Measurements from ENCODE around the gene MFAP2.
"Not testable (repeated sequence)": the region's sequence is repeated elsewhere in the genome, so short reads cannot be mapped to it uniquely, and the experiment has no call there.

Gene MFAP2

DNA sequence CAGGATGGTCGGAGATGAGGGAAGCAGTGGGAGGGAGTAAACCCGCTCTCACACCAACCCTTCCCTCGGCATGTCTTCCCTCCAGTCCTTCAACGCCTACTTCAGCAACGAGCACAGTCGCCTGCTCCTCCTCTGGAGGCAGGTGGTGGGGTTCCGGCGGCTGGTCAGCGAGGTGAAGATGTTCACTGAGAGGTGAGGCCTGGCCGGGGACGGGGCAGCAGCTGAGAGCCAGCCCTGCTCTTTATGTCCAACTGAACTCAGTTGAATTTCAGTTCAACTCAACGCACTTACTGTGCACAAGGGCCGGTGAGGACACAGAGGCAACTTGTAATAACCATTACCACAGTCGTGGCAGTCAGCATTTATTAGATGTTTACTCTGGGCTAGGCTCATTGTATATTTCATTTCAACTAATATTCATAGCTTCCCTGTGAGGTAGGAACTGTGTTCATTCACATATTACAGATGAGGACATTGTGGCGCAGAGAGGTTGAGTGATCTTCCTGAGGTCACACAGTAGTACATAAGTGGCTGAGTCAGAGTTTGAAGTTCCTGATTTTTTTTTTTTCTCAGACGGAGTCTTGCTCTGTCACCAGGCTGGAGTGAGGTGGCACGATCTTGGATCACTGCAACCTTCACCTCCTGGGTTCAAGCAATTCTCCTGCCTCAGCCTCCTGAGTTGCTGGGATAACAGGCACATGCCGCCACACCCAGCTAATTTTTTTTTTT lies 49.0 kb downstream of the MFAP2 start:
- DNase-seq (ENCODE audit: low read depth in 4 of 4, low spot score in 1 of 4): not testable (repeated sequence)

DNA sequence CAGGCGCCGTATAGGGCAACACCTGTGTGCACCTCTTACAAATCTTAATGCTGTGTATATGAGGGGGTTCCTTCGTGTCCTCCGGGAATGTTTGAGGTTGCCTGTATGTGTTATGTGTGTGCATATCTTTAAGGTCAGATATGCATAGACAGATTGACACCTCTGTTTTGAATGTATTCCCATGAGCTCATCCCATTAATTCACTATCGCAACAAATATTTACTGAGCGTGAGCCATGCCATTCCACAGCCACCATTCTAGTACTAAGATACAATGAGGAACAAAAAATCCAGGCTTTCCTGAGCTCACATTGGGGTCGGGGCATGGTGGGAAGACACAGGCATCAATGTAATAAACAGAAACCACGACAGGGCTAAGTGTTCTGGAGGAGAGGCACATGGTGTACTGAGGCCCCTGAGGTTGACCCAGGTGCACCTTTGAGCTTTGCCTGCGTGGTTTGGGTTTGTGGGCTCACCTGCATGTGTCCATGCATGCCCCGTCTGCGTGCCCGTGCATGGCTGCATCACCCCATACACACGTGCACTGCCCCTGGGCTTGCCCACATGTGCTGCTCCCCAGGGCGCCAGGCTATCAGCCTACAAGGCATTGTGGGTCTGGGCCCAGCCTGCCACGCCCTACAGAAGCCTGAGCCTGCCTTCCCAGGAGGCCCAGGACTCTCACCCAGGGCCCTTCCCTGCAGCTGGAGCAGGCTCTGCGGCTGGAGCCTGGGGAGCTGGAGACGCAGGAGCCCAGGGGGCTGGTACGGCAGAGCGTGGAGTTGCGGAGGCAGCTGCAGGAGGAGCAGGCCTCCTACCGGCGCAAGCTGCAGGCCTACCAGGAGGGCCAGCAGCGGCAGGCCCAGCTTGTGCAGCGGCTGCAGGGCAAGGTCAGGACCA lies 51.0 kb downstream of the MFAP2 start:
- not testable (repeated sequence) for DNase-seq (ENCODE audit: low read depth in 4 of 4, low spot score in 1 of 4)

DNA sequence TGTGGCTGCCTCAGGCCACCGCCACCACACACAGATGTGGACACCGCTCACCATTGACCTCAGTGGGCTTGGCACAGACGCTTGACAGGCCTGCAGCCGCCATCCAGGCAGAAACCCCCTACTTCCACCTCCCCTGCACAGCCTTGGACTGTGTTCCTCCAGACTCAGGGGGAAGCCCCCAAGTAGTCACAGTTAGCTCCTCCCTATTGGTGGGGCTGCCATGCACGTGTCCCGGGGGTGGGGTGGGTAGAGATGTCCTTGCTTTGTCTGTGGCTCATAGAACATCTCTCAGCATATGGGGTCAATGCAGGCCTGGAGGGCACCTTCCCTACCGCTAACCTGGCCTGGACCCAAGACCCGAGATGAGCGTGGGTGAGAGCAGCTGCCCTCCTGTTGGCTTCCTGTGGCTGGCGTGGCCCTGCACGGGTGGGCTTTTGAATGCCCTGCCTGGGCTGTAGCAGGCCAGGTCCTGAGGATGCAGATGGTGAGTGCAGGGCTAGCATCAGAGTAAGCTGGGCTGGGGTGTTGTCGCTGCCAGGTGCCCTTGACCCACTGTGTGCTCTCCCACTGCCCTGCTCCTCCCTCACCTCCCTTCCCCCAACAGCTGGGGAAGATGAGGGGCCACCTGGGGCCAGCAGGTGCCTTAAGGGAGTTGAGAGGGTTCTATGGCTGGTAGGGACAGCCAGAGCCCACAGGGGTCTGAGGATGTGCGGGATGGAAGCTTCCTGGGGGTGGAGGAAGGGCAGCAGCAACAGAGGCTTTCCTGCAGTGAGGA lies 52.5 kb downstream of the MFAP2 start:
- DNase-seq (ENCODE audit: low read depth in 4 of 4, low spot score in 1 of 4): no peak

DNA sequence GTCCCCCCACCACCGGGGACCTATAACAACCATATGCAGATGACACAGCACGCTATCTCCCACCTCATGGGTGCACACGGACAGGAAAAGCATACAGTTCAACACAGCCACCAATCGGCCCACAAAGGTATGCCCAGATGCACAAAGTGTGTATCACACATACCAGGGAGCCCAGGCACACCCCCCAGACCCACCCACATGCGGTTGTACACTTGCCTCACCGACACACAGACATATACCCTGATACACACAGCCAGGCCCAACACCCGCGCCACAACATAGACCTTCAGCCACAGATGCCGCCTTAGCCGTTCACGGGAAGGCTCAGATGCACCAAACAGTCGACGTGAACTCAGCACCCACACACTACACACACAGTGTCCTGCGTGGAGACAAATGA lies 53.2 kb downstream of the MFAP2 start:
- no peak for DNase-seq (ENCODE audit: low read depth in 4 of 4, low spot score in 1 of 4)

DNA sequence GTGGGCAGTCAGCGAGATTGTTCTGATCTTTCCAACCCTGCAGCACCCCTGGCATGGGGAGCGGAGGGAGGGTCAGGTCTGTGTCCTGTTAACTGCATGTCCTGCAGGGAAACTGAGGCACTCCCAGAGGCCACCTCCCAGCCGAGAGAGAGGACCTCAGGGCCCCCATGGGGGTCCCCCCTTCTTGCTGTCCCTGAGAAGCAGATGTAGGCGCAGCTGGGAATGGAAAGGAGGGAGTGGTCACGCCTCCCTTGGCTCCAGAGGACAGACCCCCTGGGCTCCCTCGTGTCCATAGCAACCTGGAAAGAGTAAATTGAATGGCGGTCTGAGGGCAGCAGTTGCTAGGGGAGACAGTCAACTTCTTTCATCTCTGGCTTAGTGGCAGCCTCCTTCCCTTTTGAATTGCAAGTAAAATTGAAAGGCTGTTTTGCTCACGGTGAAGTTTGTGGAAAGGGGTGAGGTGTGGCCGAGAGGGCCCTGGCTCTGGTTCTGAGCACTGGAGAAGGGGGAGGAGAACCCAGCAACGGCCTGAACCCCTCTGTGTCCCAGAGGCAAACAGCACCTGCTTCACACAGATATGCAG lies 53.8 kb downstream of the MFAP2 start:
- no peak for DNase-seq (ENCODE audit: low read depth in 4 of 4, low spot score in 1 of 4)

DNA sequence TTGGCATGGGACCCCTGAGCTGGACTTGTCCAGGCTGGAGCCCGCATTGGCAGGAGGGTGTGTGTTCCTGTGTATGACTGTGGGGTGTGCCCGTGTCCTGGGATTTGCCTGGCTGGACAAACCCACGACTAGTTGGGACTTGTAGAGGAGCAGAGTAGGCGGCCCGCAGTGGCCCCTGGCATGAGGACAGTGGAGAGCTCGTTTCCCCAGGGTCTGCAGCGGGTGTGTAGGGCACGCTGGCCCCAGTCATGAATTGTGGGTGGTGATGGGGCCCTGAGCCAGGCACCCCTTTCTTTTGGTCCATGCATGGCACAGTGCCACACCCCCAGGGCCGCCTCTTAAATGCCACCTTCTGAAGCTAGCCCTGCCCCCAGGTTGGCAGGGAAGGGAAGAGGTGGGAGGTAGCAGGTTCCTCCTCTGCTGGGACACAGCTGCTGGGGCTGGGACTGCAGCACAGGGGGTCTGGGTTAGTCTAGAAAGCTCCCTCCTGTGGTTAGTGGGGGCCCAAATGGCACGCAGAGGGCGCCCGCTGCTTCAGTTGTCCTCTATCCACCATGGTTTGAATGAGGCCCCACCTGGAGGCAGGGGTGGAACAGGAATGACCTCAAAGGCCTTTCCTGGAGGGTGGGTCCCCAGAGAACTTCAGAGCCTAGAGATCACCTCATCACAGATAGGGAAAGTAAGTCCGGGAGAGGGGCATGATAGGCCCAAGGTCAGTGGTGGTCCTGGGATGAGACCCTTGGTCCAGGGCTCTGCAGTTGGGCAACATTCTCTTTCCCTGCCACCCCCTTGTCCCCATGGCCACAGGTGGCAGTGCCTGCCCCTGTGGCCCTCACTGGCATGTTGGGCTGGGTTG lies 54.6 kb downstream of the MFAP2 start:
- no peak for DNase-seq (ENCODE audit: low read depth in 4 of 4, low spot score in 1 of 4)

DNA sequence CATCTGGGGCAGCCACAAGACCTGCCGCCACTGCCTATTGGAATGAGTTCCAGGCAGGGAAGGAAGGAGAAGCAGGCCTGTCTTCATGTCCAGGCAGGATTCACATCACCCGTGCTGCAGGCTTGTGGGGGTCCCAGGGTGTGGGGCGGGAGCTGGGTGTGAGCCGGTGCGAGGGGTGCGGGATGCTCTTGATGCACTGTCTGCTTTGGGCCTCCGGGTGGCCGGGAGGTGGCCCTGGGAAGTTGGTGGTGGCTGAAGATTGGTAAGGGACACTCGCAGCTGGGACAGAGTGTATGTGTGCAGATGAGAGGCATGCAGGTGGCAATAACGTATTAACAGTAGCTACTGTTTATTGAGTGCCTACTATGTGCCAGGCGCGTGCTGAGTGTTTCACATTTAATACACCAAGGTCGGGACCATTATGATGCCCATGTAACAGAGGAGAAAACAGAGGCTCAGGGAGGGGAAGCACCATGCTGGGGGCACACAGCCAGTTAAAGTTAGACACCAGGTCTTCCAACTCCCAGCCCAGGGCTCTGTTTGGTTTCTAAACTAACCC lies 55.4 kb downstream of the MFAP2 start:
- no peak for DNase-seq (ENCODE audit: low read depth in 4 of 4, low spot score in 1 of 4)
